Large intestine (tissue), 3 donors: Measurements from ENCODE around the gene MDFIC. TPM values are rescaled to one million over a fixed set of nuclear protein-coding genes. Genes with fewer than 3 reads are reported as not detected.

Experiments
- DNase-seq, 2 donors: peaks; one replicate each; pipeline versions ENCODE4 v3.0.0 to v3.0.0-alpha.2; 2013
- H3K27ac ChIP-seq: one replicate; pipeline ENCODE4 v1.5.1; 2013; ENCODE audit warnings: low read length
- H3K27me3 ChIP-seq: 2 replicates; pipeline ENCODE4 v1.6.1; 2013; ENCODE audit warnings: low read length; ENCODE audit not compliant: control insufficient read depth, insufficient read depth
- H3K36me3 ChIP-seq: 2 replicates; pipeline ENCODE4 v1.6.1; 2013; ENCODE audit warnings: low read length; ENCODE audit not compliant: control insufficient read depth, insufficient read depth
- H3K4me1 ChIP-seq: one replicate; pipeline ENCODE4 v1.6.1; 2013; ENCODE audit warnings: low read length; ENCODE audit not compliant: control insufficient read depth, insufficient read depth
- H3K4me3 ChIP-seq: one replicate; pipeline ENCODE4 v1.5.1; 2013; ENCODE audit warnings: low read length
- H3K9me3 ChIP-seq: one replicate; pipeline ENCODE4 v1.6.1; 2013; ENCODE audit warnings: mild to moderate bottlenecking, low read depth, low read length, moderate library complexity; ENCODE audit not compliant: control insufficient read depth
- WGBS: methylation state at CpG from one replicate; pipeline ENCODE4 v1.1.5; 2013; ENCODE audit warnings: low lambda C conversion rate; ENCODE audit not compliant: insufficient coverage; 5-methylcytosine and 5-hydroxymethylcytosine counted together
- polyA plus RNA-seq: library from polyadenylated mRNA; unstranded; fragments of 120-200 nt; gene quantifications from one replicate; pipeline ENCODE4 v1.2.1, GENCODE V29; 2013

MDFIC gene
- polyA plus RNA-seq, 1 donor = 14.2 TPM

GRCh38 chr7:115032715-115033703 is 111.1 kb downstream of the MDFIC start:
- no peak overlapping the region for H3K27ac ChIP-seq
- WGBS = 73% methylated on average over 2 of the region's 5 CpGs

GRCh38 chr7:115033917-115034459 is 112.1 kb downstream of the MDFIC start:
- Histone ChIP-seq H3K9me3 (no peaks in the 10 kb centered on the region), H3K36me3 (no peaks in the 10 kb centered on the region), H3K4me1 (no peaks in the 10 kb centered on the region), H3K4me3 (no peak overlapping the region), H3K27ac (no peak overlapping the region), H3K27me3 (no peaks in the 10 kb centered on the region)
- WGBS = no CpG with 5 or more reads among the region's 1 CpG
- no peak for DNase-seq

More at GRCh38 chr7:115032715-115033703, 111.1 kb downstream of the MDFIC start:
- H3K27me3 ChIP-seq = no peaks in the 10 kb centered on the region
- DNase-seq = no peak
- no peaks in the 10 kb centered on the region for H3K4me1 ChIP-seq
- no peaks in the 10 kb centered on the region for H3K36me3 ChIP-seq
- no peak overlapping the region for H3K4me3 ChIP-seq
- no peaks in the 10 kb centered on the region for H3K9me3 ChIP-seq

- WGBS = no CpG with 5 or more reads among the region's 2 CpGs
- Histone ChIP-seq H3K36me3 (no peaks in the 10 kb centered on the region), H3K4me1 (no peaks in the 10 kb centered on the region)
Observed at GRCh38 chr7:115034515-115034914, 112.6 kb downstream of the MDFIC start.

GRCh38 chr7:115037128-115037802 is 115.4 kb downstream of the MDFIC start:
- Histone ChIP-seq H3K27me3 (no peaks in the 10 kb centered on the region), H3K27ac (no peak overlapping the region), H3K4me1 (no peaks in the 10 kb centered on the region), H3K4me3 (no peak overlapping the region), H3K9me3 (no peaks in the 10 kb centered on the region), H3K36me3 (no peaks in the 10 kb centered on the region)
- no peak for DNase-seq
- WGBS = no CpG with 5 or more reads among the region's 2 CpGs

More at GRCh38 chr7:115034515-115034914, 112.6 kb downstream of the MDFIC start:
- no peak overlapping the region for H3K27ac ChIP-seq
- DNase-seq = no peak
- H3K27me3 ChIP-seq = no peaks in the 10 kb centered on the region
- no peak overlapping the region for H3K4me3 ChIP-seq
- H3K9me3 ChIP-seq = no peaks in the 10 kb centered on the region

- Histone ChIP-seq H3K9me3 (no peaks in the 10 kb centered on the region), H3K27ac (no peak overlapping the region), H3K4me3 (no peak overlapping the region), H3K27me3 (no peaks in the 10 kb centered on the region), H3K4me1 (no peaks in the 10 kb centered on the region), H3K36me3 (no peaks in the 10 kb centered on the region)
- no peak for DNase-seq
- WGBS = no CpG with 5 or more reads among the region's 4 CpGs
Observed at GRCh38 chr7:115038158-115038557, 116.3 kb downstream of the MDFIC start.

GRCh38 chr7:115040057-115040456 is 118.2 kb downstream of the MDFIC start:
- 78% methylated on average over 5 of the region's 8 CpGs for WGBS
- H3K9me3 ChIP-seq = no peaks in the 10 kb centered on the region
- no peak overlapping the region for H3K4me3 ChIP-seq
- H3K36me3 ChIP-seq = no peaks in the 10 kb centered on the region
- no peak for DNase-seq
- no peak overlapping the region for H3K27ac ChIP-seq
- H3K4me1 ChIP-seq = no peaks in the 10 kb centered on the region
- no peaks in the 10 kb centered on the region for H3K27me3 ChIP-seq

- H3K9me3 ChIP-seq = no peaks in the 10 kb centered on the region
- no peak overlapping the region for H3K27ac ChIP-seq
- H3K4me1 ChIP-seq = no peaks in the 10 kb centered on the region
- no peak overlapping the region for H3K4me3 ChIP-seq
- H3K36me3 ChIP-seq = no peaks in the 10 kb centered on the region
- no peak for DNase-seq
- H3K27me3 ChIP-seq = no peaks in the 10 kb centered on the region
Observed at GRCh38 chr7:115040495-115040894, 118.6 kb downstream of the MDFIC start.

GRCh38 chr7:115042596-115042995 is 120.7 kb downstream of the MDFIC start:
- H3K36me3 ChIP-seq = no peaks in the 10 kb centered on the region
- WGBS = no CpG with 5 or more reads among the region's 2 CpGs
- DNase-seq = no peak
- no peaks in the 10 kb centered on the region for H3K27me3 ChIP-seq
- H3K4me1 ChIP-seq = no peaks in the 10 kb centered on the region
- H3K4me3 ChIP-seq = no peak overlapping the region
- no peak overlapping the region for H3K27ac ChIP-seq
- H3K9me3 ChIP-seq = no peaks in the 10 kb centered on the region

GRCh38 chr7:115043605-115044004 is 121.7 kb downstream of the MDFIC start:
- no peak overlapping the region for H3K27ac ChIP-seq
- no CpG with 5 or more reads among the region's 2 CpGs for WGBS

GRCh38 chr7:115044224-115044623 is 122.3 kb downstream of the MDFIC start:
- H3K27me3 ChIP-seq = no peaks in the 10 kb centered on the region
- no peaks in the 10 kb centered on the region for H3K4me1 ChIP-seq
- no peak for DNase-seq
- H3K9me3 ChIP-seq = no peaks in the 10 kb centered on the region
- H3K4me3 ChIP-seq = no peak overlapping the region
- WGBS = 100% methylated on average over 2 of the region's 3 CpGs
- H3K27ac ChIP-seq = no peak overlapping the region
- no peaks in the 10 kb centered on the region for H3K36me3 ChIP-seq

More at GRCh38 chr7:115043605-115044004, 121.7 kb downstream of the MDFIC start:
- Histone ChIP-seq H3K9me3 (no peaks in the 10 kb centered on the region), H3K4me1 (no peaks in the 10 kb centered on the region), H3K4me3 (no peak overlapping the region), H3K36me3 (no peaks in the 10 kb centered on the region), H3K27me3 (no peaks in the 10 kb centered on the region)
- no peak for DNase-seq
